ENCODE measurements around the gene TXNDC8.

DNA sequence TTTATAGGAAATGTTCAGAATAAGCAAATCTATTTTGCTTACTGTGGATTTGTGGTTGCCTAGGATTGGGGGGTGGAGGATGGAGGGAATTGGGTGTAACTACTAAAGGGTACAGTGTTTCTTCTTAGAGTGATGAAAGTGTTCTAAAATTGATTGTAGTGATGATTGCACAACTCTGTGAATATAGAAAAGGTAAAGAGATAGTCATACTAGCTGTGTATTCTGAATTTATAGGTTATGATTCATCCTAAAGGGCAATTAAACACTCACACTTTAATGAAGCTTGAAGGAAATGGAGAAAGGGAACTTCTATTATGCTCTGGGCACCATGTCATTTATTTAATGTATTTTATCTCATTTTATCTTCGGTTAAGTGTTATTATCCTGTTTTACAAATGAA lies 9.9 kb downstream of the TXNDC8 start:
- TF ChIP-seq, protein P1, sequence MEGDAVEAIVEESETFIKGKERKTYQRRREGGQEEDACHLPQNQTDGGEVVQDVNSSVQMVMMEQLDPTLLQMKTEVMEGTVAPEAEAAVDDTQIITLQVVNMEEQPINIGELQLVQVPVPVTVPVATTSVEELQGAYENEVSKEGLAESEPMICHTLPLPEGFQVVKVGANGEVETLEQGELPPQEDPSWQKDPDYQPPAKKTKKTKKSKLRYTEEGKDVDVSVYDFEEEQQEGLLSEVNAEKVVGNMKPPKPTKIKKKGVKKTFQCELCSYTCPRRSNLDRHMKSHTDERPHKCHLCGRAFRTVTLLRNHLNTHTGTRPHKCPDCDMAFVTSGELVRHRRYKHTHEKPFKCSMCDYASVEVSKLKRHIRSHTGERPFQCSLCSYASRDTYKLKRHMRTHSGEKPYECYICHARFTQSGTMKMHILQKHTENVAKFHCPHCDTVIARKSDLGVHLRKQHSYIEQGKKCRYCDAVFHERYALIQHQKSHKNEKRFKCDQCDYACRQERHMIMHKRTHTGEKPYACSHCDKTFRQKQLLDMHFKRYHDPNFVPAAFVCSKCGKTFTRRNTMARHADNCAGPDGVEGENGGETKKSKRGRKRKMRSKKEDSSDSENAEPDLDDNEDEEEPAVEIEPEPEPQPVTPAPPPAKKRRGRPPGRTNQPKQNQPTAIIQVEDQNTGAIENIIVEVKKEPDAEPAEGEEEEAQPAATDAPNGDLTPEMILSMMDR (IDR thresholded peaks at IDR 0.05), result no peak
- TF ChIP-seq POLR2AphosphoS5 (IDR thresholded peaks at IDR 0.05) (no peak), POLR2A (IDR thresholded peaks at IDR 0.05) (no peak)

Data from breast epithelium (tissue), 3 donors.